ENCODE data around the gene SORCS2. TPM values are rescaled to one million over a fixed set of nuclear protein-coding genes. Genes with fewer than 3 reads are reported as not detected.

The SORCS2 gene
- total and polyA plus RNA-seq, 2 of the 13 experiments (the other 11 are each of a cell fraction or from before 2014, with no cell fraction given), result 0.82 to 1.0 TPM

DNA sequence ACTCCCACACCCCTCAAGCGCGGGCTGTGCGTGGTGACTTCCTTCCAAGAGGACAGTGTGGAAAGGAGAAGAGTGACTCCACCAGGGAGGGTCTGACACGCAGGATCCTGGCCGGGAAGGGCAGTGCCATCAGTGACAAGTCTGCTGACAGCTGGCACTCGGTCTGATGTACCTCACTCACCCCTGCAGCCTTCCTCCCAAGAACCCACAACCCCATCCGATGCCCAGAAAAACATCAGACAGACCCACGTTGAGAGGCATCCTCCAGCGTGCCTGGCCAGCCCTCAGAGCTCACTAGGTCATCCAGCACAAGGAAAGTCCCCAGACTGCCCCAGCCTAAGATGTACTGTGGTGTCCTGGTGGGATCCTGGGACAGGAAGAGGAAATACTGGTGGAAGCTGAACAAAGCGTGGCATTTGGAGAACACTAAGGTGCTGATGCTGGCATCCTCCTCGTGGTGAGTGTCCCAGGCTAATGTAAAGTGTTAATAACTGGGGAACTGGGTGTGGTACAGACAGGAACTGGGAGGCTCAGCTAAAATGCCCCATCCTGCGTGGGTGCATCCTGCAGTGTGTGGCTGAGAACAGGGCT, 442.4 kb downstream of the SORCS2 start:
- intact Hi-C loops (cut with micrococcal nuclease; ENCODE audit: unreplicated experiment) (loop anchor here (5.0 to 10.0 kb wide), 2 partner anchors 38 to 100 kb away; no protein-coding TSS in a partner anchor), in situ Hi-C loops (cut with HindIII; ENCODE audit: extremely low pct_ligation_motif_present, low pct_unique_long_range_greater_than_20kb) (no loop called here)
- no peak for FAIRE-seq
- H3K27ac ChIP-seq (ENCODE audit: extremely low read length, insufficient read depth, low read length), result no peak overlapping the region
- H3K4me3 ChIP-seq (replicated peaks in 1 of 3; ENCODE audit: insufficient read depth in 1 of 3, low read depth in 2 of 3, low read length in 3 of 3), result no peak overlapping the region
- 71% methylated on average over 10 of the region's 12 CpGs for WGBS (ENCODE audit: low lambda C conversion rate)
- no peak for ATAC-seq
- H3K4me2 ChIP-seq (ENCODE audit: low read depth, low read length), result no peak overlapping the region
- H3K79me2 ChIP-seq (ENCODE audit: insufficient read depth, low read length), result no peaks in the 10 kb centered on the region
- DNase-seq (ENCODE audit: low spot score), result no peak
- no peaks in the 10 kb centered on the region for H4K20me1 ChIP-seq (ENCODE audit: insufficient read depth, low read length)
- H3K36me3 ChIP-seq (replicated peaks in 1 of 2; ENCODE audit: control insufficient read depth in 1 of 2, insufficient read depth in 2 of 2, low read length in 2 of 2), result no peaks in the 10 kb centered on the region
- peaks cover 45% of the 10 kb centered on the region for H3K4me1 ChIP-seq (ENCODE audit: insufficient read depth, low read length)
- BruUV-seq (replicated peaks), result no TSS peak
- H3K27me3 ChIP-seq (ENCODE audit: control insufficient read depth in 1 of 2, insufficient read depth in 2 of 2, low read length in 2 of 2), result no peaks in the 10 kb centered on the region
- no peak overlapping the region for H3K9ac ChIP-seq (ENCODE audit: insufficient read depth, low read depth, low read length)
- no peaks in the 10 kb centered on the region for H3K9me3 ChIP-seq (ENCODE audit: low read length)
- CTCF ChIA-PET (ENCODE audit: low intra/inter-chr PET ratio, low total read pairs), result no interaction called here
- no peak overlapping the region for H2AFZ ChIP-seq (ENCODE audit: low read length)
- TF ChIP-seq NFE2 (CRISPR knock-in tag; IDR thresholded peaks at IDR 0.05) (no peak), ETV5 (CRISPR knock-in tag; IDR thresholded peaks at IDR 0.05; ENCODE audit: borderline replicate concordance) (no peak), MTF2 (CRISPR knock-in tag; IDR thresholded peaks at IDR 0.05; ENCODE audit: borderline replicate concordance) (no peak), YEATS2 (CRISPR knock-in tag; IDR thresholded peaks at IDR 0.05; ENCODE audit: borderline replicate concordance) (no peak), ZNF563 (CRISPR knock-in tag; IDR thresholded peaks at IDR 0.05) (no peak), ZNF570 (CRISPR knock-in tag; IDR thresholded peaks at IDR 0.05; ENCODE audit: borderline replicate concordance) (no peak)
- POLR2A ChIA-PET, result no interaction called here

DNA sequence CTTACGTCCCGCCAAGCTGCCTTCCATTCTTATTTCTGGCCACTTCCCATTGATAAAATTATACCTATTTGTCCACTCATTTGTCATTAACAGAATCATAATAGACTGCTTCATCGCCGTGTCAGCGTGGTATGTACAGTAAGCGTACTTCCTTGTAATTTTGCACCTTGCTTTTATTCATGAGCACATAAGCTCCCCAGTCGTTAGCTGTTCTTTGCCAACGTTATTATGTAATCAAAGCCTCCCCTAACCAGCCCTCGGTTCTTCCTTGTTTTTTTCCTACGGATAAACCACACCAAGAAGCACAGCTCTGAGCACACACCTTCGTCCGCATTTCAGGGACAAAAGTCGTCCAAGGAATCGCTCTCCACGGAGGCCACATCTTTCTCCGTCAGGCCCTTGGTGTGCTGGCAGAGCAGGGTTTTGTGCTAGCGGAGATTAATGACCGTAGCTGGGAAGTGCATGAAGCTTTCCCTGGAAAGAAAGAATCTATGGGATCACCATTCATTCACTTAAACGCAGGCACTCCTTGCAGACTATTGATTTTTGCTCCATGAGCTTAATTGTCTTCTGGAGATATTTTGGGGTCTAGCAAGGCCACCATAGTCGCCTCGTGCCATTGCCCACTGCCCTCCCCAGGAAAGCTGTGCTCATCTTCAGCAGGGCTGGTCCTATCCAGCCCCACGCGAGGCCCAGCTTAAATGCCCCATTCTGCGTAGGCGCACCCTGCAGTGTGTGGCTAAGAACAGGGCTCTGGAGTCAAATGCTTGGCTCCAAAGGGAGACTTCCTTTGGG, 443.3 kb downstream of the SORCS2 start:
- POLR2A ChIA-PET, result no interaction called here
- H3K4me1 ChIP-seq (ENCODE audit: insufficient read depth, low read length), result peaks cover 45% of the 10 kb centered on the region
- H2AFZ ChIP-seq (ENCODE audit: low read length), result no peak overlapping the region
- no peaks in the 10 kb centered on the region for H4K20me1 ChIP-seq (ENCODE audit: insufficient read depth, low read length)
- no peak overlapping the region for H3K27ac ChIP-seq (ENCODE audit: extremely low read length, insufficient read depth, low read length)
- H3K4me3 ChIP-seq (replicated peaks in 1 of 3; ENCODE audit: insufficient read depth in 1 of 3, low read depth in 2 of 3, low read length in 3 of 3), result no peak overlapping the region
- FAIRE-seq, result no peak
- DNase-seq (ENCODE audit: low spot score), result no peak
- BruUV-seq (replicated peaks), result no TSS peak
- no peaks in the 10 kb centered on the region for H3K9me3 ChIP-seq (ENCODE audit: low read length)
- intact Hi-C loops (cut with micrococcal nuclease; ENCODE audit: unreplicated experiment), result loop anchor here (10.0 kb wide), 1 partner anchor 101 kb away; no protein-coding TSS in a partner anchor
- no peaks in the 10 kb centered on the region for H3K36me3 ChIP-seq (replicated peaks in 1 of 2; ENCODE audit: control insufficient read depth in 1 of 2, insufficient read depth in 2 of 2, low read length in 2 of 2)
- in situ Hi-C loops (cut with HindIII; ENCODE audit: extremely low pct_ligation_motif_present, low pct_unique_long_range_greater_than_20kb), result no loop called here
- no peaks in the 10 kb centered on the region for H3K27me3 ChIP-seq (ENCODE audit: control insufficient read depth in 1 of 2, insufficient read depth in 2 of 2, low read length in 2 of 2)
- no peak for ATAC-seq
- H3K9ac ChIP-seq (ENCODE audit: insufficient read depth, low read depth, low read length), result no peak overlapping the region
- WGBS (ENCODE audit: low lambda C conversion rate), result 82% methylated on average over 19 of the region's 25 CpGs
- no peak overlapping the region for H3K4me2 ChIP-seq (ENCODE audit: low read depth, low read length)
- no peaks in the 10 kb centered on the region for H3K79me2 ChIP-seq (ENCODE audit: insufficient read depth, low read length)
- CTCF ChIA-PET (ENCODE audit: low intra/inter-chr PET ratio, low total read pairs), result no interaction called here
- TF ChIP-seq ZNF12 (CRISPR knock-in tag; IDR thresholded peaks at IDR 0.05) (no peak), BCL6 (CRISPR knock-in tag; IDR thresholded peaks at IDR 0.05) (no peak), REXO4 (CRISPR knock-in tag; IDR thresholded peaks at IDR 0.05; ENCODE audit: borderline replicate concordance) (no peak), ZNF556 (CRISPR knock-in tag; IDR thresholded peaks at IDR 0.05; ENCODE audit: borderline replicate concordance) (no peak), SIN3A (IDR thresholded peaks at IDR 0.05; ENCODE audit: borderline replicate concordance, low read depth, low read length) (no peak), ZNF225 (CRISPR knock-in tag; IDR thresholded peaks at IDR 0.05) (no peak), HCFC1 (IDR thresholded peaks at IDR 0.05; ENCODE audit: low read depth, low read length) (no peak)
- TF ChIP-seq, protein P1, sequence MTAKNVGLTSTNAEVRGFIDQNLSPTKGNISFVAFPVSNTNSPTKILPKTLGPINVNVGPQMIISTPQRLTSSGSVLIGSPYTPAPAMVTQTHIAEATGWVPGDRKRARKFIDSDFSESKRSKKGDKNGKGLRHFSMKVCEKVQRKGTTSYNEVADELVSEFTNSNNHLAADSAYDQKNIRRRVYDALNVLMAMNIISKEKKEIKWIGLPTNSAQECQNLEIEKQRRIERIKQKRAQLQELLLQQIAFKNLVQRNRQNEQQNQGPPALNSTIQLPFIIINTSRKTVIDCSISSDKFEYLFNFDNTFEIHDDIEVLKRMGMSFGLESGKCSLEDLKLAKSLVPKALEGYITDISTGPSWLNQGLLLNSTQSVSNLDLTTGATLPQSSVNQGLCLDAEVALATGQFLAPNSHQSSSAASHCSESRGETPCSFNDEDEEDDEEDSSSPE (CRISPR knock-in tag; IDR thresholded peaks at IDR 0.05), result no peak
